Glomerular visceral epithelial cell (primary cell): ENCODE results near the gene ZNF652.
"Not testable (repeated sequence)": the region's sequence is repeated elsewhere in the genome, so short reads cannot be mapped to it uniquely, and the experiment has no call there.

Source experiments
- DNase-seq: peaks from one replicate; pipeline ENCODE4 v3.0.0-alpha.2; 2016; ENCODE audit errors: extremely low spot score

ZNF652 gene

DNA sequence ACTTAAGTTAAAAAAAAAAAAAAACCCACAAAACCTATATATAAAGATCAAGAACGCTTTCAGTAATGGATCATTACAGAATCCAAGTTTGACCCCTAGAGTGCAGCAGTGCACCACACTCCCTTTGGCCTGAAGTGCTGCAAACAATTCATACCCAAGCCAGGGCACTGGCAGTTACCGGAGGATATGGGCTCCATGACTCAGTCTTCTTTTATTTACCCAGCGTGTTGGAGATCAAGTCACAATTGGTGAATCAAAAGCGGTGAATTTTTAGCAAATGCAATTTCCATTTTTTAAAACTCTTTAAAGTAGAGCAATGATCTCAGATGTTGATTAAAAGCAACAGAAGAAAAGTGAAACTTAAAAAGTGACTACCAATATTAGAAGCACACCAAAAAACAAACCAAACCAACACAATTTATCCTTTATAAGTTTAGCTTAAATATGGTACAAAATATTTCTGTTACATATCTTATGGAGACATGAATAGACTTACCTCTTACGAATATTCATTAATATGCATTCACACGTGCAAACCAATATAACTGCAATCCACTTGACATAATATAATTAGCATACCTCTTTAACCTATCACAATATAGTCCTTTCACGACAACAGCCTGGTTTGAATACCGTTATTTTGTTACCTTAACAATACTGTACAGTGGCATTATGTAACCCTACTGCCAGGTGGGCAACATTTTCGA, 46.3 kb downstream of the ZNF652 start:
- peak; percentile 86 for DNase-seq

- DNase-seq = no peak
Observed at GRCh38 chr17:49312722-49313121, 49.3 kb downstream of the ZNF652 start.

- no peak for DNase-seq
Observed at GRCh38 chr17:49299996-49300395, 62.1 kb downstream of the ZNF652 start.

DNA sequence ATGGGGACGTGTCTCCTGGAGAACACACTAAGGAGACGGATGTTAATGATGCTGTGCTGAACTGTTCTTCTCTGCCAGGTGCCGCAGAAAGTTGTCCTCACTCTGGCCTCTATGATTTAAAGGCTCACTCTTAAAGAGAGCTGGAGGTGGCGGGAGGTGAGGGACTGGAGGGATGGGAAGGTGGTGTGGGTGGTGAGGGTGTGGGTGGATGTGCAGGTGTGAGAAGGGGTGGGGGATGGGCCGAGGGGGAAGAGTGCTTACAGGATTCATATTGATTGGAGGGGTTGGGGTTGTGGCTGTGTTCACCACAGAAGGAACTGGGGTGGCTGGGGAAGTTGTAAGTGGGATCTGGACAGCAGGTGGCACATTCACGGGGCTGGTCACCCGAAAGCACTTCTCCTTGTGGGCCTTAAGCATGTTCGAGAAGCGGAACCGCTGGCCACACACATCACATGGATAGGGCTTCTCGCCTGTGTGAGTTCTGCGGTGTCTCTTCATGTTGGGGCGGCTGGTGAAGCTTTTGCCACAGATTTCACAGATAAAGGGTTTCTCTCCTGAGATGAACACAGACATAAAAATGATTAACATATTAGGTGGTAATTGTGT, 63.6 kb downstream of the ZNF652 start:
- no peak for DNase-seq

- DNase-seq = peak; percentile 18
Observed at GRCh38 chr17:49297141-49297540, 64.9 kb downstream of the ZNF652 start.

DNA sequence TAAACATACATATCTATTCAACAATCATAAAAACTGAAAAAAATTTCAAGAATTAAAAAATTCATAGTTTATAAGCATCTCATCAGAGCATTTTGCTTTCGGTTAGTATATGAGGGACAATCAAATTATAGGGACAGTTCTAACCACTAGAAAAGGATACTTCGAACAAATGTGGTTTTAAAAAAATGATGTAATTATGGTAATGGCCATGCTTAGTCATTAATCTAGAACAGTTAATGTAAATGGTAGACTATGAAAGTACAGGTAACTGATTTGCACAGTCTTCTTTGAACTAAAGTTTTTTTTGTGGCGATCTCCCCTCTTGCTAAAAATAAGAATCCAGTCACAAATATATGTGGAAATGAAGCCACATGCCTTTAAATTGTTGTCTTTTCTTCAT, 67.9 kb downstream of the ZNF652 start:
- no peak for DNase-seq

DNA sequence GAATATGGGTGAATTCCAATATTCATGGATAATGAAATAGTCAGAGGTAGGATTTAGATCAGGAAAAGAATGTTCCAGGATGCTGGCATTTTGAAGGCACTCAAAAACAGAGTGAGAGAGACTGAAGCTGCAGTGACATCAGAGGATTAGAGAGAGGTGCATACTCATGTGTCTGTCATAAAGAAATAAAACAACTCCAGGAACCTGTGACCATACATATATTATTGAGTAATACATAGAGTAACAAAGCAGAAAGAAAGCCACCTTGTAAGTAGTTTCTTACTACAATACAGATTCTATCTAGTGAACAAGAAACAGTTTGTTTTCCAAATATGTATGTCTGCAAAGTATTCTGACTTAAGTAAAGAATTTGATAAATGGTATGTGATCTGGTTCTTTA, 69.1 kb downstream of the ZNF652 start:
- DNase-seq = no peak

GRCh38 chr17:49291929-49292328, 70.1 kb downstream of the ZNF652 start:
- no peak for DNase-seq

GRCh38 chr17:49290690-49291359, 71.2 kb downstream of the ZNF652 start:
- DNase-seq = peak; percentile 36

- DNase-seq = no peak
Observed at GRCh38 chr17:49288388-49288787, 73.7 kb downstream of the ZNF652 start.

GRCh38 chr17:49287481-49287880, 74.6 kb downstream of the ZNF652 start:
- no peak for DNase-seq

DNA sequence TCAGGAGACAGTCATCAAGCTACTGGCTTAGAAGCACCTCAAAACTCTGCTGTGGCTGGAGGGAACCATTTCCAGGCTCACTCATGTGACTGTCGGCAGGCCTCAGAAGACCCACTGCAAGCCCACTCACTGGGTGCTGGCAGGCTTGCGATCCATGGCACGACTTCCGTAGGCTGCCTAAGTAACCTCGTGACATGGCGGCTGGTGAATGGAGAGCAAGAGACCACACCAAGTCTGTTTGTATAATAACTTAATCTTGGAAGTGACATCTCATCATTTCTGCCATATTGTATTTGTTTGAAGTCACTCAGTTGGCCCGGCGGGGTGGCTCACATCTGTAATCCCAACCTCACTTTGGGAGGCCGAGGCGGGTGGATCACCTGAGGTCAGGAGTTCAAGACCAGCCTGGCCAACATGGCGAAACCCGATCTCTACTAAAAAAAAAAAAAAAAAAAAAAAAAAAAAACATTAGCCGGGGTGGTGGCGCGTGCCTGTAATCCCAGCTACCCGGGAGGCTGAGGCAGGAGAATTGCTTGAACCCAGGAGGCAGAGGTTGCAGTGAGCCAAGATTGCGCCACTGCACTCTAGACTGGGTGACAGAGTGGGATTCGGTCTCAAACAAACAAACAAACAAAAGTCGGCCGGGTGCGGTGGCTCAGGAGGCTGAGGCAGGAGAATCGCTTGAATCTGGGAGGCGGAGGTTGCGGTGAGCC, 75.6 kb downstream of the ZNF652 start:
- not testable (repeated sequence) for DNase-seq

GRCh38 chr17:49285716-49286115, 76.3 kb downstream of the ZNF652 start:
- DNase-seq = no peak

GRCh38 chr17:49280918-49281317, 81.1 kb downstream of the ZNF652 start:
- no peak for DNase-seq

DNA sequence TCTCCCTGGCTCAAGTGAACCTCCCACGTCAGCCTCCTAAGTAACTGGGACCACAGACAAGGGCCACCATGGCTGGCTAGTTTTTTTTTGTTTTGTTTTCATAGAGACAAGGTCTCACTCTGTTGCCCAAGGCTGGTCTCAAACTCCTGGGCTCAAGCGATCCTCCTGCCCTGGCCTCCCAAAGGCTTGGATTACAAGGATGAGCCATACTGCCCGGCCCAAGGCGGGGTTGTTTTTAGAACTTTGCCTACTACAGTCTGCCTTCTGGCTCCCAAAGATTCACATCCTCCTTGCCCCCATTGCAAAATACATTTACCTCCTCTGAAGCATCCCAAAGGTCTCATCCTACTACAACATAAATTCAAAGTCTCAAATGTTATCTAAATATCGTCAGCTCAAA, 82.0 kb downstream of the ZNF652 start:
- no peak for DNase-seq

- not testable (repeated sequence) for DNase-seq
Observed at GRCh38 chr17:49279263-49280015, 82.6 kb downstream of the ZNF652 start.

DNA sequence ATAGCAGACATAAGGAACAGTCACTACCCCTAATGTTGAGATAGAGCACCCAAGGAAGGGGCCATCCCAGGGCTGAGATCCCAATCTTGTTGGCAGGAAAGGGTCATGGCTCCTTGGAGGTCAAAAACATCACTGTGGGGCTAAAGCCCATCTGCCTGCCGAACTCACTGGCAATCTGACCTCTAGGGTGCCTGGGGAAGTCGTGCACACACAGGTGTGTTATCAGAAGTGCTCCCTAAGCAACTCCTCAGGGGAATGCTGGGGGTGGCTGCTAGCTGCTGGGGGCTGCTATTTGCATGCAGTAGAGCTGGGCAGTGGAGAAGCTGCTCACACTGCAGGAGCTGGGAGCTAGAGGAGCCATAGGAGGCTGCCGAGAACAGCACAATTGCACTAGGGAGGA, 84.0 kb downstream of the ZNF652 start:
- DNase-seq = no peak

- no peak for DNase-seq
Observed at GRCh38 chr17:49277638-49278037, 84.4 kb downstream of the ZNF652 start.

DNA sequence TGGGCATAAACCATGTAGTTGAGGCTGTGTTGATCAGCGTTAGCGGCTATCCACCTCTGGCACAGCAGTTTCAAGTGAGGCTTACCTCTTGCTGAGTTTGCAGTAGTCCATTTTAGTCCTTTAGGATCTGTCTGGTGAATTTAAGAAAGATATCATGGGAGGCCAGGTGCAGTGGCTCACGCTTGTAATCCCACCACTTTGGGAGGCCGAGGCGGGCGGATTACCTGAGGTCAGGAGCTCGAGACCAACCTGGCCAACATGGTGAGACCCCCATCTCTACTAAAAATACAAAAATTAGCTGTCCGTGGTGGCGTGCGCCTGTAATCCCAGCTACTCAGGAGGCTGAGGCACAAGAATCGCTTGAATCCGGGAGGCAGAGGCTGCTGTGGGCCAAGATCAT, 86.1 kb downstream of the ZNF652 start:
- DNase-seq = not testable (repeated sequence)

- no peak for DNase-seq
Observed at GRCh38 chr17:49269356-49269755, 92.7 kb downstream of the ZNF652 start.

DNA sequence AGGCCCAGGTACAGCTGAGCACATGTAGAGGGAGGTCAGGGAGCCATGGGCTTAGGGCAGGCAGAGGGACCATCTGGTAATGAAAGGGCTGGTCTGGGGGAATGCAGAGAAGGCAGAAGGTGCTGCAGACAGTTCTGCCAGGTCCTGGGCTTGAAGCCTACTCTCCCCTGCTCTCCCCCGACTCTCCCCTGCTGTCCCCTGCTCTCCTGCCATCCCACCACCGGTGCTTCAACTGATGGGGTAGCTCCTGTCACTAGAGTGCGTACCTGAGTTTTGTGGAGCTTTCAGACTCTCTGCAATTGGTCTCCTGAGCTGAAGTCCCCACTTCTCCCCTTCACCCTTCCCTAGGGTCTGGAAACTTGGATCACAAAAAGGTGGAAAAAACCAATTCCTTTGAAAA, 94.1 kb downstream of the ZNF652 start:
- DNase-seq = no peak

DNA sequence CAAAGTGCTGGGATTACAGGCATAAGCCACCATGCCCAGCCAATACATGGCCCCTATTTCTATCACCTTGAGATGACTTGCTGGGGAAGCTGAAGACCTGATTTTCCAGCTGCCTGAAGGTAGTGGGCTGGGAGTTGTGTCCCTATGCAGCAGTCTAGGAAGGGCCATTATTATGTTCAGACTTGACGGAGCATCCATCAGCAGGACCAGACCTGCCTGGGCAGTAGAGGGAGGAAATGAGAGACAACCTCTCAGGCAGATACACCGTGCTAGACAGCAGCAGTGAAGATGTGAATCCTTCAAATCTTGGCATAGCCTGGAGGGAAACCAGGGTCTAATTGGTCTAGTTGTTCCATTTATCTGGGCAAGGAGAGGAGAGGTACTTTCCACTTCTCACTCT, 95.8 kb downstream of the ZNF652 start:
- DNase-seq = no peak
